Epidermal melanocyte (primary cell): Measurements from ENCODE around the gene AHRR.

ENCODE experiments used
- DNase-seq: peaks from one replicate; pipeline ENCODE4 v3.0.0; 2011; ENCODE audit warnings: low spot score; ENCODE audit not compliant: insufficient read length

Gene AHRR

GRCh38 chr5:428754-429452 lies 107.4 kb downstream of the AHRR start:
- DNase-seq: no peak

GRCh38 chr5:429453-430188 lies 108.1 kb downstream of the AHRR start:
- no peak for DNase-seq

- DNase-seq: no peak
These were observed 108.9 kb downstream of the AHRR start for GRCh38 chr5:430214-430925.

GRCh38 chr5:431001-431710 lies 109.6 kb downstream of the AHRR start:
- DNase-seq: peak; percentile 71

GRCh38 chr5:431711-432050 lies 110.2 kb downstream of the AHRR start:
- DNase-seq: no peak

- DNase-seq: no peak
These were observed 110.8 kb downstream of the AHRR start for GRCh38 chr5:432201-432927.

- DNase-seq: no peak
These were observed 111.6 kb downstream of the AHRR start for GRCh38 chr5:432928-433791.

- no peak for DNase-seq
These were observed 112.3 kb downstream of the AHRR start for GRCh38 chr5:433836-434235.

- no peak for DNase-seq
These were observed 113.1 kb downstream of the AHRR start for GRCh38 chr5:434443-435146.

- DNase-seq: no peak
These were observed 113.8 kb downstream of the AHRR start for GRCh38 chr5:435156-435790.

- DNase-seq: no peak
These were observed 114.6 kb downstream of the AHRR start for GRCh38 chr5:435961-436640.

- DNase-seq: no peak
These were observed 115.1 kb downstream of the AHRR start for GRCh38 chr5:436641-436975.

GRCh38 chr5:437281-437771 lies 115.8 kb downstream of the AHRR start:
- no peak for DNase-seq

GRCh38 chr5:438481-438981 lies 117.0 kb downstream of the AHRR start:
- DNase-seq: no peak

- no peak for DNase-seq
These were observed 117.7 kb downstream of the AHRR start for GRCh38 chr5:439181-439580.

GRCh38 chr5:439636-440035 lies 118.1 kb downstream of the AHRR start:
- no peak for DNase-seq

- DNase-seq: no peak
These were observed 119.1 kb downstream of the AHRR start for GRCh38 chr5:440401-441201.

GRCh38 chr5:441996-442334 lies 120.5 kb downstream of the AHRR start:
- no peak for DNase-seq
